ENCODE results near the gene GABRG3. TPM values are rescaled to one million over a fixed set of nuclear protein-coding genes. Genes with fewer than 3 reads are reported as not detected.

Gene GABRG3
- total and polyA plus RNA-seq, 7 donors: not detected

DNA sequence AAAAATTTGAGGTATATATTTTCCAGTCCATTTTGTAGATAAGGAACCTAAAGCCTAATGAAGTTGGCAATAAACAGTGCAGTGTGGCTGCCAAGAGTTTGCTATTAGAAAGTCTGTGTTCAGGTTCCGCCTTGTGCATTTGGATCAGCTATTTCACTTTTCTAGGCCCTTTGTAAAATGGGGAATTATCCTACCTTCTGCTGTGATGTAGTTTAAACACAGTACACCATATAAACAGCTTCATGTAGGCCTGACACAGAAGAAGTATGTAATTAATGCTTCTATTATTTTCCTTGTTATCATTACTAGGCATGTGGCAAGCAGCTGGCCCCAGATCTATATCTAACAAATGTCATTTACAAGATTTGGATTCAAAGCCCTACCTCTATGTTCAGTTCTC is 456.3 kb downstream of the GABRG3 start:
- Histone ChIP-seq H3K27me3 (ENCODE audit: insufficient read depth in 3 of 3, low read length in 2 of 3) (no peaks in the 10 kb centered on the region), H3K27ac (no peak overlapping the region), H3K4me3 (no peak overlapping the region), H3K9me3 (no peaks in the 10 kb centered on the region), H3K4me1 (no peaks in the 10 kb centered on the region), H3K36me3 (ENCODE audit: insufficient read depth in 1 of 2, low read depth in 1 of 2) (no peaks in the 10 kb centered on the region)
- intact Hi-C loops (cut with DNase I): no loop called here
- 56 to 72% (median 71%) methylated on average over 1 of the region's 1 CpG for WGBS, 3 donors
- ATAC-seq: no peak
- TF ChIP-seq, protein P1, sequence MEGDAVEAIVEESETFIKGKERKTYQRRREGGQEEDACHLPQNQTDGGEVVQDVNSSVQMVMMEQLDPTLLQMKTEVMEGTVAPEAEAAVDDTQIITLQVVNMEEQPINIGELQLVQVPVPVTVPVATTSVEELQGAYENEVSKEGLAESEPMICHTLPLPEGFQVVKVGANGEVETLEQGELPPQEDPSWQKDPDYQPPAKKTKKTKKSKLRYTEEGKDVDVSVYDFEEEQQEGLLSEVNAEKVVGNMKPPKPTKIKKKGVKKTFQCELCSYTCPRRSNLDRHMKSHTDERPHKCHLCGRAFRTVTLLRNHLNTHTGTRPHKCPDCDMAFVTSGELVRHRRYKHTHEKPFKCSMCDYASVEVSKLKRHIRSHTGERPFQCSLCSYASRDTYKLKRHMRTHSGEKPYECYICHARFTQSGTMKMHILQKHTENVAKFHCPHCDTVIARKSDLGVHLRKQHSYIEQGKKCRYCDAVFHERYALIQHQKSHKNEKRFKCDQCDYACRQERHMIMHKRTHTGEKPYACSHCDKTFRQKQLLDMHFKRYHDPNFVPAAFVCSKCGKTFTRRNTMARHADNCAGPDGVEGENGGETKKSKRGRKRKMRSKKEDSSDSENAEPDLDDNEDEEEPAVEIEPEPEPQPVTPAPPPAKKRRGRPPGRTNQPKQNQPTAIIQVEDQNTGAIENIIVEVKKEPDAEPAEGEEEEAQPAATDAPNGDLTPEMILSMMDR (IDR thresholded peaks at IDR 0.05): no peak
- no peak for DNase-seq

DNA sequence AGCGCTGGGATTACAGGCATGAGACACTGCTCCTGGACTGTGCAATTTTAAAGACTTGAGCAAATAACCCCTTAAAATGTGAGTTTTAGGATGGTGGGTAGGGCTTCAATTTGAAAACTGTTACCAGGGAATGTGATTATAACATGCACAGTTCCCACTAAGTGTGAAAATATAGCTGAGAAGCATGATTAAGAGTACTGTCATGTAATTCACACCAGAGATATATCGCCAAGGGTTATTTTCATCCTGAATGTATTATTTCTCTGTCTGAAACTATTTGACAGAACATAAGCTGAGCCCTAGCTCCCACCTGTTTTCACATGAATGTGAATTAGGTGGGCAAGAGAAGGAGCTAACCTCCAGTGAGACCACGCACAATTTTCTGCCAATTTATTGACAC is 457.2 kb downstream of the GABRG3 start:
- Histone ChIP-seq H3K36me3 (ENCODE audit: insufficient read depth in 1 of 2, low read depth in 1 of 2) (no peaks in the 10 kb centered on the region), H3K27me3 (ENCODE audit: insufficient read depth in 3 of 3, low read length in 2 of 3) (no peaks in the 10 kb centered on the region), H3K9me3 (no peaks in the 10 kb centered on the region), H3K4me1 (no peaks in the 10 kb centered on the region), H3K27ac (no peak overlapping the region), H3K4me3 (no peak overlapping the region)
- intact Hi-C loops (cut with DNase I): no loop called here
- TF ChIP-seq, protein P1 (IDR thresholded peaks at IDR 0.05): no peak
- no peak for DNase-seq
- no peak for ATAC-seq
- WGBS, 3 donors: 79 to 96% (median 89%) methylated on average over 3 of the region's 3 CpGs

DNA sequence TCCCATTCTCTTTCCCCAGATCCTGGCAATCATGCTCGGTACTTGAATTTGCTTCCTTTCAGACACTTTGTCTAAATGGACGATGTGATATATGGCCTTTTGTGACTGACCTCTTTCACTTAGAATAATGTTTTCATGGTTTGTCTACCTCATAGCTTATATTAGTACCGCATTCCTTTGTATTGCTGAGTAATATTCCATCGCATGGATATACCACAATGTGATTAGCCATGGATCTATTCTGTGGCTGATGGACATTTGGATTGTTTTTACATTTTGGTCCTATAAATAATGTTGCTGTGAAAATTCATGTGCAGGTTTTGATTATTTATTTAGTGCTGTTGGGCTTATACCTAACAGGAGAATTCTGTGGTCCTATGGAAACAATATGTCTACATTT is 458.6 kb downstream of the GABRG3 start:
- 92 to 93% (median 93%) methylated on average over 4 of the region's 4 CpGs for WGBS, 3 donors
- no peaks in the 10 kb centered on the region for H3K27me3 ChIP-seq (ENCODE audit: insufficient read depth in 3 of 3, low read length in 2 of 3)
- ATAC-seq (no peak), DNase-seq (no peak)
- no peaks in the 10 kb centered on the region for H3K36me3 ChIP-seq (ENCODE audit: insufficient read depth in 1 of 2, low read depth in 1 of 2)
- intact Hi-C loops (cut with DNase I): no loop called here
- H3K9me3 ChIP-seq: no peaks in the 10 kb centered on the region
- no peak overlapping the region for H3K4me3 ChIP-seq
- TF ChIP-seq, protein P1 (IDR thresholded peaks at IDR 0.05): no peak
- H3K27ac ChIP-seq: no peak overlapping the region
- H3K4me1 ChIP-seq: no peaks in the 10 kb centered on the region

DNA sequence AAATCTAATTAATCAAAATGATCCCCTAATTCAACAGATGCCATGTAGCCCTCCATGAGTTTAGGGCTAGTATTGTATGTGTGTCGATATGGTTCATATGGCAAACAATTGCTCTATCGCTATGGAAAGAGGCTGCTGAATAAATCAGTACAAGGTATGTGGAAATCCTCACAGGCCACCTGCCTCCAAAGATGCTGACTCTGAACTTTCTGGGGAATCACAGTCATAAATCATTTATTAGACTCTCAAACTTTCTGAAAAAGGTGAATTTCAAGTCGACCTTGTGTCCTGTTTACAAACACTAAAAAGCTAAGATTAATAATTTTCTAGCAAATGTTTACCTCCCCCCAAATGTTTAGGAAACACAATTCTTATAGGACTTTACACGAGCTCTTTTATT is 462.6 kb downstream of the GABRG3 start:
- no peaks in the 10 kb centered on the region for H3K27me3 ChIP-seq (ENCODE audit: insufficient read depth in 3 of 3, low read length in 2 of 3)
- H3K9me3 ChIP-seq: no peaks in the 10 kb centered on the region
- no peaks in the 10 kb centered on the region for H3K36me3 ChIP-seq (ENCODE audit: insufficient read depth in 1 of 2, low read depth in 1 of 2)
- TF ChIP-seq, protein P1 (IDR thresholded peaks at IDR 0.05): no peak
- no peak overlapping the region for H3K27ac ChIP-seq
- no peak overlapping the region for H3K4me3 ChIP-seq
- no peak for DNase-seq
- ATAC-seq: no peak
- intact Hi-C loops (cut with DNase I): no loop called here
- WGBS, 3 donors: 35 to 40% (median 36%) methylated on average over 4 of the region's 4 CpGs
- H3K4me1 ChIP-seq: no peaks in the 10 kb centered on the region

Measured in psoas muscle (tissue), 8 donors.